Endothelial cell of umbilical vein (primary cell): ENCODE measurements around the gene RABGGTB. TPM values are rescaled to one million over a fixed set of nuclear protein-coding genes. Genes with fewer than 3 reads are reported as not detected.
A peak's percentile ranks its signal among the peaks of the same experiment; 100 is the strongest.

ENCODE experiments used
- BruUV-seq: library from RNA; stranded (reverse); fragments of 400-500 nt; replicated peaks from 2 replicates; lab custom pipeline; 2021; lab: Mats Ljungman, UMichigan
- CTCF ChIA-PET: fragments of 300-600, 350-600 bp; sonication (Branson Sonifier 250); formaldehyde crosslinking; loops from one replicate; lab custom pipeline; 2021; ENCODE audit warnings: antibody characterized with exemption, inconsistent platforms; lab: Charles Lee
- POLR2A ChIA-PET: fragments of 300-600, 350-600 bp; sonication (Branson Sonifier 250); formaldehyde crosslinking; loops from one replicate; lab custom pipeline; 2021; ENCODE audit warnings: antibody characterized with exemption, inconsistent platforms; lab: Charles Lee
- DNase-seq: peaks from one replicate; pipeline ENCODE4 v3.0.0-alpha.2; 2011; ENCODE audit warnings: low read depth, low spot score
- FAIRE-seq: peaks from 2 replicates; lab custom pipeline; 2011; peaks lifted over from hg19 to GRCh38; lab: Jason Lieb, UNC
- H2AFZ ChIP-seq: 2 replicates; pipeline ENCODE4 v1.6.0; 2012; ENCODE audit warnings: low read depth, low read length, control low read depth, inconsistent platforms
- H3K27ac ChIP-seq: 2 replicates; pipeline ENCODE4 v1.5.1; 2011; ENCODE audit warnings: low read depth, mild to moderate bottlenecking, control low read depth, low read length, moderate library complexity; ENCODE audit not compliant: insufficient read depth
- H3K27me3 ChIP-seq, 2 experiments: 2 replicates each; pipeline versions ENCODE4 v1.6.0 to v1.6.1; 2011; ENCODE audit warnings: low read length in 2 of 2, mixed read lengths in 1 of 2; ENCODE audit not compliant: control insufficient read depth in 2 of 2, insufficient read depth in 2 of 2
- H3K36me3 ChIP-seq, 2 experiments: 2 replicates in 1 of 2; 3 replicates in 1 of 2; pipeline ENCODE4 v1.5.1; 2011; ENCODE audit warnings: low read length in 2 of 2, mild to moderate bottlenecking in 1 of 2, moderate library complexity in 1 of 2; ENCODE audit not compliant: control insufficient read depth in 2 of 2, insufficient read depth in 2 of 2; ENCODE audit errors: extremely low read depth in 1 of 2
- H3K4me1 ChIP-seq: 3 replicates; pipeline ENCODE4 v1.5.1; 2011; ENCODE audit warnings: mild to moderate bottlenecking, low read length; ENCODE audit not compliant: control insufficient read depth, insufficient read depth; ENCODE audit errors: extremely low read depth
- H3K4me2 ChIP-seq: 2 replicates; pipeline ENCODE4 v1.6.1; 2011; ENCODE audit warnings: low read length, control low read depth, mixed read lengths; ENCODE audit not compliant: insufficient read depth
- H3K4me3 ChIP-seq, 3 experiments: fragments of 200-600 bp in 1 of 3; sonication (generic), shearing (Covaris generic) in 1 of 3; replicated peaks in 1 of 3; 2 replicates each; pipeline ENCODE4 v1.5.1; 2011 to 2016; ENCODE audit warnings: control low read depth in 3 of 3, low read length in 3 of 3, mild to moderate bottlenecking in 2 of 3, inconsistent platforms in 1 of 3, low read depth in 1 of 3, moderate library complexity in 1 of 3; ENCODE audit not compliant: insufficient read depth in 1 of 3
- H3K79me2 ChIP-seq: 2 replicates; pipeline ENCODE4 v1.6.0; 2012; ENCODE audit warnings: low read length, inconsistent platforms; ENCODE audit not compliant: control insufficient read depth, insufficient read depth
- H3K9ac ChIP-seq: replicated peaks from 2 replicates; pipeline ENCODE3; 2011; ENCODE audit warnings: low read length, control low read depth; ENCODE audit not compliant: insufficient read depth; ENCODE audit errors: extremely low read depth
- H3K9me1 ChIP-seq: replicated peaks from 3 replicates; pipeline ENCODE4 v1.6.0; 2011; ENCODE audit warnings: mild to moderate bottlenecking, low read length; ENCODE audit not compliant: control insufficient read depth, insufficient read depth; ENCODE audit errors: extremely low read depth
- H3K9me3 ChIP-seq: replicated peaks from 2 replicates; pipeline ENCODE4 v1.5.1; 2012; ENCODE audit warnings: low read length, inconsistent platforms; ENCODE audit not compliant: control insufficient read depth, insufficient read depth
- H4K20me1 ChIP-seq: replicated peaks from 2 replicates; pipeline ENCODE3; 2011; ENCODE audit warnings: mild to moderate bottlenecking, low read length; ENCODE audit not compliant: control insufficient read depth, insufficient read depth; ENCODE audit errors: extremely low read depth
- EZH2 ChIP-seq: IDR thresholded peaks from 2 replicates; pipeline ENCODE4 v1.6.1; 2012; ENCODE audit warnings: borderline replicate concordance, low read depth, mild to moderate bottlenecking, moderate library complexity, low read length, inconsistent platforms; ENCODE audit not compliant: severe bottlenecking
- FOS ChIP-seq: IDR thresholded peaks from 2 replicates; pipeline ENCODE4 v1.6.1; 2011; ENCODE audit warnings: mild to moderate bottlenecking, low read length, moderate library complexity, borderline replicate concordance; ENCODE audit not compliant: insufficient read depth
- JUN ChIP-seq: IDR thresholded peaks from 2 replicates; pipeline ENCODE4 v1.6.1; 2011; ENCODE audit warnings: borderline replicate concordance, low read depth; ENCODE audit not compliant: insufficient read length, insufficient read depth
- MYC ChIP-seq: IDR thresholded peaks from one replicate; pipeline ENCODE4 v1.6.1; 2011; ENCODE audit warnings: mild to moderate bottlenecking, low read depth, low read length
- POLR2A ChIP-seq: IDR thresholded peaks from 2 replicates; pipeline ENCODE4 v1.6.1; 2012; ENCODE audit warnings: low read depth, mild to moderate bottlenecking, control low read depth, low read length
- POLR2AphosphoS5 ChIP-seq: IDR thresholded peaks from 2 replicates; pipeline ENCODE4 v1.6.1; 2012; ENCODE audit warnings: low read depth, mild to moderate bottlenecking, control low read depth, low read length, moderate library complexity; ENCODE audit not compliant: insufficient read depth
- dilution Hi-C: fragments of 300-500 bp; cut with MboI; formaldehyde crosslinking; loops from one replicate; pipeline ENCODE4 v1.15.0; 2019; ENCODE audit warnings: low sequenced_read_pairs; ENCODE audit not compliant: extremely low pct_ligation_motif_present
- intact Hi-C: fragments of 100-400 bp; cut with micrococcal nuclease; formaldehyde crosslinking; loops from one replicate; pipeline ENCODE4 v1.10.0; 2022
- polyA plus RNA-seq, 4 experiments: library from polyadenylated mRNA; depleted of rRNA in 3 of 4; stranded (reverse) in 3 of 4; unstranded in 1 of 4; fragments of >200 nt; gene quantifications; 2 replicates each; pipeline versions ENCODE4 v1.2.1 to v1.2.3, GENCODE V29; 2011 to 2012; ENCODE audit warnings: missing spikeins in 1 of 4
- total RNA-seq: library from RNA; stranded (reverse); gene quantifications from 2 replicates; pipeline ENCODE4 v1.2.3, GENCODE V29; 2021
- TF ChIP-seq, protein P1 (sequence below), 2 donors: IDR thresholded peaks; 1 replicate in 1 of 2; 2 replicates in 1 of 2; pipeline ENCODE4 v1.5.1; 2011; ENCODE audit warnings: low read length in 2 of 2, mild to moderate bottlenecking in 2 of 2, moderate library complexity in 2 of 2, control low read depth in 1 of 2, inconsistent platforms in 1 of 2, low read depth in 1 of 2; ENCODE audit not compliant: insufficient read depth in 1 of 2; ENCODE audit errors: extremely low read depth in 1 of 2

RABGGTB gene
- total and polyA plus RNA-seq, 2 donors (not counting 3 experiments of a cell fraction or from before 2014, with no cell fraction given) = 78.2 to 114 TPM

- Histone ChIP-seq H3K4me1 (peaks cover 9% of the 10 kb centered on the region), H3K27me3 (no peaks in the 10 kb centered on the region), H3K27ac (no peak overlapping the region), H3K4me3 (no peak overlapping the region), H3K79me2 (no peaks in the 10 kb centered on the region), H3K9me1 (no peaks in the 10 kb centered on the region), H4K20me1 (no peaks in the 10 kb centered on the region), H2AFZ (no peak overlapping the region), H3K9me3 (no peaks in the 10 kb centered on the region), H3K4me2 (peak overlapping the region; percentile 9), H3K9ac (no peak overlapping the region), H3K36me3 (no peaks in the 10 kb centered on the region)
- CTCF ChIA-PET = no interaction called here
- peak; percentile 21 for DNase-seq
- POLR2A ChIA-PET = no interaction called here
- intact Hi-C loops = no loop called here
- FAIRE-seq = peak; percentile 18
- no peak for TF ChIP-seq MYC
- no peak for TF ChIP-seq POLR2AphosphoS5
- TF ChIP-seq EZH2 = no peak
- no peak for TF ChIP-seq POLR2A
- TF ChIP-seq, protein P1, sequence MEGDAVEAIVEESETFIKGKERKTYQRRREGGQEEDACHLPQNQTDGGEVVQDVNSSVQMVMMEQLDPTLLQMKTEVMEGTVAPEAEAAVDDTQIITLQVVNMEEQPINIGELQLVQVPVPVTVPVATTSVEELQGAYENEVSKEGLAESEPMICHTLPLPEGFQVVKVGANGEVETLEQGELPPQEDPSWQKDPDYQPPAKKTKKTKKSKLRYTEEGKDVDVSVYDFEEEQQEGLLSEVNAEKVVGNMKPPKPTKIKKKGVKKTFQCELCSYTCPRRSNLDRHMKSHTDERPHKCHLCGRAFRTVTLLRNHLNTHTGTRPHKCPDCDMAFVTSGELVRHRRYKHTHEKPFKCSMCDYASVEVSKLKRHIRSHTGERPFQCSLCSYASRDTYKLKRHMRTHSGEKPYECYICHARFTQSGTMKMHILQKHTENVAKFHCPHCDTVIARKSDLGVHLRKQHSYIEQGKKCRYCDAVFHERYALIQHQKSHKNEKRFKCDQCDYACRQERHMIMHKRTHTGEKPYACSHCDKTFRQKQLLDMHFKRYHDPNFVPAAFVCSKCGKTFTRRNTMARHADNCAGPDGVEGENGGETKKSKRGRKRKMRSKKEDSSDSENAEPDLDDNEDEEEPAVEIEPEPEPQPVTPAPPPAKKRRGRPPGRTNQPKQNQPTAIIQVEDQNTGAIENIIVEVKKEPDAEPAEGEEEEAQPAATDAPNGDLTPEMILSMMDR (IDR thresholded peaks at IDR 0.05; ENCODE audit: extremely low read depth in 1 of 2, insufficient read depth in 1 of 2, low read depth in 1 of 2, low read length in 2 of 2) = no peak
- peak; percentile 75 for TF ChIP-seq FOS
- TF ChIP-seq JUN = no peak
- no TSS peak for BruUV-seq
- dilution Hi-C loops = no loop called here
Measured at GRCh38 chr1:75811211-75811981, 25.3 kb downstream of the RABGGTB start.
